Stimulated activated naive B cell treated with anti-CD40 and anti-IgM and Interleukin-4, amounts not matched to agents 10 μg/mL and 1 μg/mL and 100 μg/mL, for 72 hours (primary cell): ENCODE results near the gene TRNP1.
"Not testable (repeated sequence)": the region's sequence is repeated elsewhere in the genome, so short reads cannot be mapped to it uniquely, and the experiment has no call there.

ENCODE experiments used
- ATAC-seq, 2 donors: fragments of 150-1000 bp; cut with Tn5 transposase; replicated peaks; 2 replicates each; pipeline ENCODE4 v1.10.0; 2021; ENCODE audit warnings: moderate library complexity in 1 of 2
- DNase-seq: peaks from one replicate; pipeline ENCODE4 v3.0.0; 2021
- H3K27ac Mint-ChIP-seq: one replicate; pipeline ENCODE4 v1.8.0; 2022; ENCODE audit warnings: mild to moderate bottlenecking, mixed read lengths
- H3K27me3 Mint-ChIP-seq, 2 donors: one replicate each; pipeline ENCODE4 v1.8.0; 2022; ENCODE audit warnings: mixed read lengths in 2 of 2
- H3K36me3 Mint-ChIP-seq, 2 donors: one replicate each; pipeline ENCODE4 v1.8.0; 2022; ENCODE audit warnings: mixed read lengths in 2 of 2, mild to moderate bottlenecking in 1 of 2
- H3K4me1 Mint-ChIP-seq, 2 donors: one replicate each; pipeline ENCODE4 v1.8.0; 2022; ENCODE audit warnings: mixed read lengths in 2 of 2, mild to moderate bottlenecking in 1 of 2
- H3K4me3 Mint-ChIP-seq, 2 donors: one replicate each; pipeline ENCODE4 v1.8.0; 2022; ENCODE audit warnings: mild to moderate bottlenecking in 2 of 2, mixed read lengths in 2 of 2, moderate library complexity in 1 of 2
- H3K9me3 Mint-ChIP-seq, 2 donors: one replicate each; pipeline ENCODE4 v1.8.0; 2022; ENCODE audit warnings: mixed read lengths in 2 of 2, mild to moderate bottlenecking in 1 of 2

TRNP1 gene

DNA sequence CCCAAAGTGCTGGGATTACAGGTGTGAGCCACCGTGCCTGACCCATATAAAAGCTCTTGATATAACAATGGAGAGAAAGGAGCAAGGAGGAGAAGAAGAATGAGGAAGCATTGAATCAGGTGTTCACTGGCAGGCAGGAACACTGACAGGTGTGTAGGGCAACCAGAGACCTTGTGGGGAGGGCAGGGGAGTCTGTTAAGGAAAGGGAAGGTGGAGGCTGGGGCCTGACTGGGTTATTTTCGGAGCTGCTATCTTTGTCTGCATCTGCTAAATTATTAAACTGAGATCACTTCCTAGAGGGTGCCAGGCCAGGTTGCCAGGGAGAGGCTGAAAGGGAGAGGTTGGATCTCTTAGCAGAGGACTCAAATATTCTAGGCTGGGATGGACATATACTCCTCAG lies 6.8 kb upstream of the TRNP1 start:
- Mint-ChIP-seq H3K9me3 (no peaks in the 10 kb centered on the region), H3K4me3 (no peak overlapping the region), H3K36me3 (no peaks in the 10 kb centered on the region), H3K27ac (no peak overlapping the region), H3K4me1 (peaks cover 4 to 6% of the 10 kb centered on the region in 2 donors), H3K27me3 (peaks cover 22 to 41% of the 10 kb centered on the region in 2 donors)
- DNase-seq (no peak), ATAC-seq (no peak)

DNA sequence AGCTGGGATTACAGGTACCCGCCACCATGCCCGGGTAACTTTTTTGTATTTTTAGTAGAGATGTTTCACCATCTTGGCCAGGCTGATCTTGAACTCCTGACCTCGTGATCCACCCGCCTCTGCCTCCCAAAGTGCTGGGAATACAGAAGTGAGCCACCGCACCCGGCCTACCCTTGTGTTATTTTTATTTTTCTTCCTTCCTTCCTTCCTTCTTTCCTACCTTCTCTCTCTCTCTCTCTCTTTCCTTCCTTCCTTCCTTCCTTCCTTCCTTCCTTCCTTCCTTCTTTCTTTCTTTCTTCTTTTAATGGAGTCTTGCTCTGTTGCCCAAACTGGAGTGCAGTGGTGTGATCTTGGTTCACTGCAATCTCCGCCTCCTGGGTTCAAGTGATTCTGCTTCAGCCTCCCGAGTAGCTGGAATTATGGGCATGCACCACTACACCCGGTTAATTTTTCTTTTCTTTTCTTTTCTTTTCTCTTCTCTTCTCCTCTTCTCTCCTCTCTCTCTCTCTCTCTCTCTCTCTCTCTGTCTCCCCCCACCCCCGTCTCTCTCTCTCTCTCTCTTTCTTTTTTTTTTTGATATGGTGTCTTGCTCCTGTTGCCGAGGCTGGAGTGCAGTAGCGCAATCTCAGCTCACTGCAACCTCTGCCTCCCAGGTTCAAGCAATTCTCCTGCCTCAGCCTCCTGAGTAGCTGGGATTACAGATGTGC lies 3.9 kb upstream of the TRNP1 start:
- H3K9me3 Mint-ChIP-seq, H3K36me3 Mint-ChIP-seq, ATAC-seq, DNase-seq, H3K27ac Mint-ChIP-seq, H3K4me3 Mint-ChIP-seq: not testable (repeated sequence)
- H3K4me1 Mint-ChIP-seq = peaks cover 9 to 15% of the 10 kb centered on the region in 2 donors
- H3K27me3 Mint-ChIP-seq = peaks cover 25 to 41% of the 10 kb centered on the region in 2 donors

DNA sequence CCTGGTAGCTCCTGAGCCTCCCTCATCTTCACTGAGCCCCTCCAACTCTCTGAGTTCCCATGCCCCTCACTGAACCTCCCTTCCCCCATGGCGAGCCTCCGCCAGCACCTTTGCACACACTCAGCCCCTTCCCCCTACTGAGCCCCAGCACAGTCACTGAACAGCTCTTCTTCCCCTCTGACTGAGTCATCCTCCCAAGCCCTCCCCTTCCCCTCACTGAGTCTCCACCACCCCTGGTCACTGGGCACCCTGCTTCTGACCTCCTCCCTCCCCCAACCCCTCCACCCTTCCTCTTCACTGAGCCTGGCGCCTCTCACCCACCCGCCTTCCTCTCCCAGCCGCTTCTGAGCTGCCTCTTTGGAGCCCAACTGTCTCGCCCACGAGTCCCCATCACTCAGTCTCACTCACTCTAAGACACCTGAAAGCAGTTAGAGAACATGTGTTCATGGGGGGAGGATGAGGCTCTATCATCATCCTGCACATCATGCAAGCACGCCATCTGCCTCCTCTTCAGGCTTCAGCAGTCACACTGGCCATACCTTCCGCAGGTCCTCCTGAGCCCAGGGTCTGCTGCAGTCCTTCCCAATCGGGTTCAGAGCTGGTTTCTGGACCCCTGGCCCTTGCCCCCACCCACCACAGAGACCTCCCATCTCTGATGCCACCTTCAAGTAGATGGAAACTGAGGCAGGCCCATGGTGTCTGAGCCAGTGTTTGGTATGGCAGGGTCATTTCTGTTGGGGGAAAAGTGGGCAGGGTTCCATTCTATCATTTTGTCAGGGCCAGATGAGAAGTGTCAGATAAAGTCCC lies 2.0 kb upstream of the TRNP1 start:
- no peaks in the 10 kb centered on the region for H3K36me3 Mint-ChIP-seq
- ATAC-seq = no peak

DNA sequence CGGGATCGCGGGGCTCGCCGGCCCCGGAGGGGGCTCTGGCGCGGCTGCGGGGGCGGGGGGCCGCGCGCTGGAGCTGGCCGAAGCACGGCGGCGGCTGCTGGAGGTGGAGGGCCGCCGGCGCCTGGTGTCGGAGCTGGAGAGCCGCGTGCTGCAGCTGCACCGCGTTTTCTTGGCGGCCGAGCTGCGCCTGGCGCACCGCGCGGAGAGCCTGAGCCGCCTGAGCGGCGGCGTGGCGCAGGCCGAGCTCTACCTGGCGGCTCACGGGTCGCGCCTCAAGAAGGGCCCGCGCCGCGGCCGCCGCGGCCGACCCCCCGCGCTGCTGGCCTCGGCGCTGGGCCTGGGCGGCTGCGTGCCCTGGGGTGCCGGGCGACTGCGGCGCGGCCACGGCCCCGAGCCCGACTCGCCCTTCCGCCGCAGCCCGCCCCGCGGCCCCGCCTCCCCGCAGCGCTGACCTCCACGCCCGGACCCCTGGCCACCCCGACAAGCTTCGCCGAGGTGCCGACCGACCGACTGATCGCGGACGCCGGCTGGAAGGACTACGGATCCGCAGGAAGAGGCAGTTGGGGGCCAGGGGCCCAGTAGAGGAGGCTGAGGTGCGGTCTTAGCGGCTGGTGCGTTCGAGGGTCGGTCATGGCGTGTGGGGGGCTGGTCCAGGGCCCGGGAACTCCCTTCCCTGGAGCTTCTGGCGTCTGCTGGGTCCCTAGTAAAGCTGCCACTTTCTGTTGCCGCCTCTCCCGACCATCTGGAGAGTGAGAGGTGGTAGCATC lies 711 bp downstream of the TRNP1 start:
- Mint-ChIP-seq H3K9me3 (no peaks in the 10 kb centered on the region), H3K27ac (no peak overlapping the region), H3K36me3 (no peaks in the 10 kb centered on the region), H3K4me3 (peak overlapping the region; percentile 66 to 81), H3K27me3 (peaks cover 51 to 63% of the 10 kb centered on the region in 2 donors), H3K4me1 (peaks cover 15 to 24% of the 10 kb centered on the region in 2 donors)
- ATAC-seq (peak; percentile 48 to 52), DNase-seq (no peak)

More for the DNA sequence above, 2.0 kb upstream of the TRNP1 start:
- Mint-ChIP-seq H3K4me3 (no peak overlapping the region), H3K9me3 (no peaks in the 10 kb centered on the region), H3K4me1 (peaks cover 9 to 15% of the 10 kb centered on the region in 2 donors), H3K27ac (no peak overlapping the region), H3K27me3 (peaks cover 45 to 55% of the 10 kb centered on the region in 2 donors)
- DNase-seq = no peak

DNA sequence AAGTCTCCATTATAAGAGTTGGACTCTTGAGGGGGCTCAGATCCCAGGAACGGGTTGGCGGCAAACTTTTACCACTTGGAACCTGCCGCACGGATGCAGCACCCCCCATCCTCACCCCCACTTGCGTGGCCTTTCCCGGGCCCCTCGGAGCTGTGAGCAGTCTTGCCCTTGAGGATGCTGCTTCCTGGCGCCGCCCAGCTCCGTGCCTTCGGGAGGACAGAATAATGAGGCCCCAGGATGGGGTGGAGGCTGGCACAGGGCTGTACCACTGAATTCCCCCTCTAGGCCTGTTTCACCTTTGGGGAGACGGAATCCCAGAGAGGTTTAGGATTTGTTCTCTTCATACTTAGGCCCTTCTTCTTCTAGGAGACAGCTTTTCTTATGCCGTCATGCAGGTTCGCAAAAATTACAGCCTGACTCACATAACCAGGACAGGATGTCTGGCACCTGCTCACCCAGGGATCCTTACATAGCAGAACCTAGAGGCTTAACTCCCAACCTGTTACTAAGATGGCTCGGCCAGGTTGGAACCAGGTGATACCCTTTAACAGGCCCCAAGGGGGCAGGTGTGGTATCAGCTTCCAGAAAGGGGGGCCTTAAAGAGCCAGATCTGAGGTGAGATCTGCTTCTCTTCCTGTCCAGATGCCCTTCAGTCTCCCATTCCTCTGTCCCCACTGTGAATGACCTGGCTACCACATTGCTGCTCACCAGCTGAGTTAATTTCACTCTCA lies 1.5 kb downstream of the TRNP1 start:
- Mint-ChIP-seq H3K27ac (no peak overlapping the region), H3K9me3 (no peaks in the 10 kb centered on the region), H3K27me3 (peaks cover 47 to 56% of the 10 kb centered on the region in 2 donors), H3K36me3 (no peaks in the 10 kb centered on the region), H3K4me1 (peaks cover 15 to 24% of the 10 kb centered on the region in 2 donors), H3K4me3 (peak overlapping the region; percentile 66 to 71)
- DNase-seq = no peak
- ATAC-seq = no peak

DNA sequence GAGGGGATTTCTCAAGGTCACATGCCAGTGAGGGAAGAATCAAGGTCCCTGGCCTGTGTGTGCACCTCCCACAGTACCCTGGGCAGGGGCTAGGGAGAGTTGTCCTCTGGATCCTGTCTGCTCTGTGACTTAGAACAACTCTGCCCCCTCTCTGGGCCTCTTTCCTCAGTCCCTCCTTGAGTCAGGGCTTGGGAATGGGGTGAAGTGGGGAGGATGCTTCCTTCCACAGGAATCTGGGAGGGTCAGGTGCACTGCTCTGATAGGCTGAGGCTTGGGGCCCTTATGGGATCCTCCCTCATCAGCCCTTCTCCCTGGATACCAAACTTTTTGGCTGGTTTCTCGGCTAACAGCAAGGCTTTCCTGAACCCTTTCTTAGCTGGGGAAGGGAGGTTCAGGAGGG lies 2.5 kb downstream of the TRNP1 start:
- no peak overlapping the region for H3K4me3 Mint-ChIP-seq
- no peak for ATAC-seq
- no peak overlapping the region for H3K27ac Mint-ChIP-seq

DNA sequence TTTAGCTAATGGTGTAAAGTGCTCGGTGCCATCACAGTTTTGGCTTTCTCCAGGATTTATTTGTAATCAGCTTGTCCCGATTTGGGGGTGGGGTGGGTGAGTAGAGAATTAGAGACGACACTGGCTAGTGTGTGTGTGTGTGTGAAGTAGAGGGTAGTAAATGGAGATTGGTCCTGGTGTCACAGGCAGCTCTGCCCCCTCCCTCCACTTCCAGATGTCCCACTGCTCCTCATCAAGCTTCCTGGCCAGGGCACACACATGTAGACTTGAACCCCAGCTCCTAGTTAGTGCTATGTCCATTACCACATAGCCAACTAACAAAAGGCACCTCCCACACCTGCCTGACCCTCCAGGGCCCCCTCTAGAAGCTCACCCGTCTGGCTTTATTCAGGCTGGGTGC lies 3.2 kb downstream of the TRNP1 start:
- H3K4me1 Mint-ChIP-seq = peaks cover 18 to 31% of the 10 kb centered on the region in 2 donors
- H3K9me3 Mint-ChIP-seq = no peaks in the 10 kb centered on the region
- no peak overlapping the region for H3K4me3 Mint-ChIP-seq
- no peak overlapping the region for H3K27ac Mint-ChIP-seq
- H3K36me3 Mint-ChIP-seq = no peaks in the 10 kb centered on the region
- H3K27me3 Mint-ChIP-seq = peaks cover 36 to 39% of the 10 kb centered on the region in 2 donors
- no peak for DNase-seq
- ATAC-seq = no peak

More for the DNA sequence above, 2.5 kb downstream of the TRNP1 start:
- Mint-ChIP-seq H3K27me3 (peaks cover 43 to 45% of the 10 kb centered on the region in 2 donors), H3K4me1 (peaks cover 19 to 30% of the 10 kb centered on the region in 2 donors), H3K9me3 (no peaks in the 10 kb centered on the region), H3K36me3 (no peaks in the 10 kb centered on the region)
- no peak for DNase-seq

DNA sequence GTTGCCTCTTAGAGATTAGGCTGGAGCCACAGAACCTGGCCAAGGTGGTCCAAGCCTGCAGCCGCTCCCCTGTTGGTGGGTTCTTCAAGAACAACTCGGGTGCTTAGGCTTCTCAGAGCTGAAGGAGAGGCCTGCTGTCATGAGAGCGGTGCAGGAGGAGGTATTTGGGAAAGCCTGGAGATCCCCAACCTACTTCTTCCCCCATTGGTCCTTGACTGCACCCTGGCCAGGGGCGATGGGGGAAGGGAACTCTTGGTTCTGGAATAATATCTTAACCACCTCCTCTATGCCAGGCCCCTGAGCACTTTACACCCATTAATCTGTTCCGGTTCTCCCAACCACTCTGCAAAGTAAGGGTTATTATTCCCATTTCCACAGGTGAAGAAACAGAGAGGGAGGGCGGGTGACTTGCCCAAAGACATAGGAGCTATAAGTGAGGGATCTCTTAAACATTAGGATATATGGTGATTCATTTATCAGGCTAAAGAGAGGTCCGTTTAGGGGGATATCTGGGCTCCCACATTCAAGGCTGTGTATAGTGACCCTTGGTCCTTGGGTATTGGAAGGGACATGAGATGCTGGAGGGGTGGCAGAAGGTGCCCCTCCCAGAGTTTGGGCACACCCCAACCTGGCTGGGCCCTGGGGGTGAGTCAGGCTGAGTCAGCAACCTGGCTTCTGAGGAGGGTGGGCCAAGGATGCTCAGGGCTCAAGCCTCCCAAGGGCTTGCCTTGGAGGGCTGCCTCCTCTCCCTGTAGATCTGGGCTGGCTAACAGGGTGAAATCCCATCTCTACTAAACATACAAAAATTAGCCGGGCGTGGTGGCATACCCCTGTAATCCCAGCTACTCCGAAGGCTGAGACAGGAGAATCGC lies 5.2 kb downstream of the TRNP1 start:
- Mint-ChIP-seq H3K9me3 (no peaks in the 10 kb centered on the region), H3K27ac (no peak overlapping the region), H3K36me3 (no peaks in the 10 kb centered on the region), H3K4me1 (peaks cover 19 to 35% of the 10 kb centered on the region in 2 donors), H3K27me3 (peaks cover 28% of the 10 kb centered on the region in 2 donors), H3K4me3 (no peak overlapping the region)
- no peak for ATAC-seq
- DNase-seq = no peak

DNA sequence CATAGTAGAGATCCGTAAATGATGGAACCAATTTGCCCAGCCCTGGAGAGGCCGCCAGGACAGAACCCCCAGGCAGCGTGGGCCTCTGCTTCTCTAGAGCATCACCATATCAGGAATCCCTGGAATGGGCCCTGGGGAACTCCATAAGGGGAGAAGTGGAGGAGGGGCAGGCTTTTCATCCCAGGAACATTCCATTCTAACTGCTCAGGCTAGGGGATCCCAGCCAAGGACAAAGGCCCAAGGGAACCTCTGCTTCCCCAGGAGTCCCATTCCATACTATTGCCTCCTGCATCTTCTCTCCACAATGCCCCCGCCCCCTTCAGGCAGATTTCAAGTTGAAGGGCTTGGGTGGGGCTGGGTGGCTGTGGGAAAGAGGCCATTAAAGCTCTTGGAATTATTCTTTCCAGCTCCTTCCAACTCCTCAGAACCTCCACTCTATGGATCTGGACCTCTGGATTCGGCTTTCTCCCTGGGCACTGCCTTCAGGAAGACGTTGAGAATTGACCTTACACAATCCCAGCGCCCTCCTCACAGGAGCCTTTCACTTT lies 6.0 kb downstream of the TRNP1 start:
- H3K4me3 Mint-ChIP-seq = no peak overlapping the region
- ATAC-seq = no peak
- DNase-seq = no peak
- no peaks in the 10 kb centered on the region for H3K9me3 Mint-ChIP-seq
- H3K4me1 Mint-ChIP-seq = peaks cover 21 to 35% of the 10 kb centered on the region in 2 donors
- no peak overlapping the region for H3K27ac Mint-ChIP-seq
- peaks cover 26 to 28% of the 10 kb centered on the region in 2 donors for H3K27me3 Mint-ChIP-seq
- no peaks in the 10 kb centered on the region for H3K36me3 Mint-ChIP-seq

DNA sequence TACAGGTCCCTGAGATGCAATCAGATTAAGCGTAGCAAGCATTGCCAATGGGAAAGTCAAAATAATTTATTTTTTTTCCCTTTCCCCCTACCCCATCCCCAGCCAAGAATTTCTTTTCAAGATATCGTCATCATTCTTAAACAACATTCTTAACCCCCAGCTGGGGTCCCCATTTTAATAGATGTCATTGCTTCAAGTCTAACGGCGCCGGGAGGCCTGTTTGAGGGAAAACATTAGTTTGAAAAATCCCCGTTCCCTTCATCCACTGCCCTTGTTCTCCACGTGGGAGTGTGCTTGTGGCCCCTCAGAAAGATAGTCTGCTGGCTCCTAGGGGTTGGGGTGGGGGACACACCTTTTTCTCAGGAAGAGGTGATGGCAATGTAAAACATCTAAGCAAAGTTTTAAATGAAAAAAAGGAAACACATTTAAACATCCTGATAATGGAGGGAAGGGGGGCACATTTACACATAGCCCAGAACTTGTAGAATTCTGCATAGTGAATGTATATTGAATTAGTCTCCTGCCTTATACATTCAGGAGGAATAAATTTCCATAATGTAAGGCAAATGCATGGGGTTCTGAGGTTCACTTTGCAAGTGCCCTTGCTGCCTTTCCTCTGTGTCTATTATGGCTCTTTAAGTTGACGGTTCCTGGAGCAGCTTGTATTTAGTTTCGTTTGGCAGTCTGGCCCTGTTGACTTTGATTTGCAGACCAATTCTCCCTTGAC lies 6.8 kb downstream of the TRNP1 start:
- H3K4me3 Mint-ChIP-seq = peak overlapping the region in 1 of 2 donors; percentile 37
- H3K9me3 Mint-ChIP-seq = no peaks in the 10 kb centered on the region
- peaks cover 19 to 23% of the 10 kb centered on the region in 2 donors for H3K27me3 Mint-ChIP-seq
- no peaks in the 10 kb centered on the region for H3K36me3 Mint-ChIP-seq
- ATAC-seq (no peak), DNase-seq (no peak)
- H3K27ac Mint-ChIP-seq = no peak overlapping the region
- peaks cover 21 to 35% of the 10 kb centered on the region in 2 donors for H3K4me1 Mint-ChIP-seq

DNA sequence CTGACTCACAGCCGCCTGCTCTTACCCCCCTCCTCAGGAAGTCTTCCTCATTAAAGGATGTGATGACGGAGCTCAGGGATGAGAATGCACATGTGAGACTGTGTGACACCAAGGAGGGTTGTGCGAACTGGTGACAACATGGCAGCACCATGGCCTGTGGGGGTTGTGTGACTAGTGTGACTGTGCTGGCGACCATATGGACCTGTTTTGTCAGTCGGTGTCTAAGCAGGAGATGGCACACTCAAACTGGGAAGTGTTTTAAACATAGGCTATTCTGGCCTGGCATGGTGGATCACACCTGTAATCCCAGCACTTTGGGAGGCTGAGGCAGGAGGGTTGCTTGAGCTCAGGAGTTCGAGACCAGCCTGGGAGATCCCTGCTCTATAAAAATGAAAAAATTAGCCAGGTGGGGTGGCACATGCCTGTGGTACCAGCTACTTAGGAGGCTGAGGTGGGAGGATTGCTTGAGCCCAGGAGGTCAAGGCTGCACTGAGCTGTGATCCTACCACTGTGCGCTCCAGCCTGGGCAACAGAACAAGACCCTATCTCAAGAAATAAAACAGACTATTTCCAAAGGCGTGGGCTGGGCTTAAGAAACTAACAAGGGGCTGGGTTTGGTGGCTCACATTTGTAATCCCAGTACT lies 7.4 kb downstream of the TRNP1 start:
- Mint-ChIP-seq H3K9me3 (no peaks in the 10 kb centered on the region), H3K27me3 (peaks cover 12 to 16% of the 10 kb centered on the region in 2 donors), H3K4me3 (peak overlapping the region in 1 of 2 donors; percentile 37), H3K36me3 (no peaks in the 10 kb centered on the region), H3K4me1 (peaks cover 21 to 35% of the 10 kb centered on the region in 2 donors), H3K27ac (no peak overlapping the region)
- no peak for DNase-seq
- no peak for ATAC-seq
